Measurements from ENCODE around the gene BBS4. TPM values are rescaled to one million over a fixed set of nuclear protein-coding genes. Genes with fewer than 3 reads are reported as not detected.

The BBS4 gene
- total and polyA plus RNA-seq, 2 of the 4 experiments (the other 2 are of a cell fraction) = 15.8 to 21.0 TPM

- Histone ChIP-seq H4K91ac (ENCODE audit: insufficient read depth, low read depth, low read length) (no peak overlapping the region), H3K27me3 (ENCODE audit: control insufficient read depth, insufficient read depth, low read length) (no peaks in the 10 kb centered on the region), H2AK9ac (replicated peaks; ENCODE audit: low read depth, low read length, poor library complexity) (no peak overlapping the region), H2AK5ac (ENCODE audit: low read depth, low read length) (no peak overlapping the region), H3K18ac (ENCODE audit: low read depth, low read length) (no peak overlapping the region), H3K4me3 (ENCODE audit: insufficient read depth, low read depth, low read length) (no peak overlapping the region), H3K9me3 (ENCODE audit: control insufficient read depth, insufficient read depth, low read length) (no peaks in the 10 kb centered on the region), H4K20me1 (ENCODE audit: insufficient read depth, low read length) (no peaks in the 10 kb centered on the region; the same call in 1 of the 2 replicates), H3K27ac (ENCODE audit: insufficient read depth, low read length) (no peak overlapping the region), H2AFZ (replicated peaks; ENCODE audit: low read length, poor library complexity) (no peak overlapping the region), H4K8ac (ENCODE audit: low read depth in 2 of 2, low read length in 2 of 2) (no peak overlapping the region), H3K9me1 (ENCODE audit: insufficient read depth, low read length) (peaks cover 8% of the 10 kb centered on the region), H2BK5ac (ENCODE audit: low read depth, low read length, poor library complexity, severe bottlenecking) (no peak overlapping the region), H4K5ac (ENCODE audit: low read depth, low read length) (no peak overlapping the region), H3K4me1 (ENCODE audit: control insufficient read depth, insufficient read depth, low read length) (peaks cover 4% of the 10 kb centered on the region), H3K14ac (replicated peaks; ENCODE audit: low read depth, low read length) (no peak overlapping the region), H2BK20ac (ENCODE audit: low read depth, low read length) (no peak overlapping the region), H3K9ac (ENCODE audit: low read depth, low read length) (no peak overlapping the region), H3K4me2 (ENCODE audit: low read depth, low read length) (no peak overlapping the region), H3K36me3 (ENCODE audit: control insufficient read depth, insufficient read depth, low read length) (peaks cover 17% of the 10 kb centered on the region), H3K79me1 (ENCODE audit: low read depth in 1 of 2, low read length in 2 of 2) (no peaks in the 10 kb centered on the region; a peak in 1 of 4 replicates), H2BK120ac (ENCODE audit: low read depth, low read length) (no peak overlapping the region), H3K56ac (ENCODE audit: extremely low read depth, insufficient read depth, low read length) (no peak overlapping the region), H2BK15ac (ENCODE audit: low read depth, low read length) (no peak overlapping the region), H3K4ac (ENCODE audit: low read depth, low read length) (no peak overlapping the region), H3K23ac (ENCODE audit: low read depth, low read length) (no peak overlapping the region)
- DNase-seq (no peak), ATAC-seq (ENCODE audit: low read depth) (no peak)
- TF ChIP-seq FOS (IDR thresholded peaks at IDR 0.05; ENCODE audit: low read depth, low read length) (no peak), NFE2L2 (IDR thresholded peaks at IDR 0.05; ENCODE audit: low read depth, low read length) (no peak), MAZ (IDR thresholded peaks at IDR 0.05; ENCODE audit: borderline replicate concordance, low read depth, low read length) (no peak), RFX5 (IDR thresholded peaks at IDR 0.05; ENCODE audit: low read depth, low read length) (no peak), CEBPB (IDR thresholded peaks at IDR 0.05; ENCODE audit: low read depth, low read length) (no peak), MXI1 (IDR thresholded peaks at IDR 0.05; ENCODE audit: borderline replicate concordance, low read depth, low read length) (no peak), CTCF (conservative IDR thresholded peaks at IDR 0.05; ENCODE audit: low read depth, low read length) (no peak)
- CTCF ChIA-PET = interaction anchor here (2.5 kb wide), 1 partner anchor 10 kb away, joined by 6 read pairs; no protein-coding TSS in a partner anchor
- POLR2A ChIA-PET (ENCODE audit: unreplicated experiment) = no interaction called here
- dilution Hi-C loops (cut with HindIII; ENCODE audit: low sequenced_read_pairs, unreplicated experiment) = no loop called here
- no TSS peak for BruUV-seq (replicated peaks)
- intact Hi-C loops (cut with micrococcal nuclease) = loop anchor here (2.0 kb wide), 1 partner anchor 458 kb away; no protein-coding TSS in a partner anchor
- in situ Hi-C loops (cut with MboI; ENCODE audit: low sequenced_read_pairs) = no loop called here
- WGBS, 2 experiments (ENCODE audit: extremely low coverage in 2 of 2, insufficient read length in 1 of 2) = 75% methylated on average over 1 of the region's 4 CpGs; no CpG with 5 or more reads in 1 of the 2 experiments
Observed at GRCh38 chr15:72732516-72732915, 46.5 kb downstream of the BBS4 start.
